ENCODE results near the gene XRN2. TPM values are rescaled to one million over a fixed set of nuclear protein-coding genes. Genes with fewer than 3 reads are reported as not detected.

The XRN2 gene
- total RNA-seq, 1 donor from 2014 or later = 46.4 TPM

DNA sequence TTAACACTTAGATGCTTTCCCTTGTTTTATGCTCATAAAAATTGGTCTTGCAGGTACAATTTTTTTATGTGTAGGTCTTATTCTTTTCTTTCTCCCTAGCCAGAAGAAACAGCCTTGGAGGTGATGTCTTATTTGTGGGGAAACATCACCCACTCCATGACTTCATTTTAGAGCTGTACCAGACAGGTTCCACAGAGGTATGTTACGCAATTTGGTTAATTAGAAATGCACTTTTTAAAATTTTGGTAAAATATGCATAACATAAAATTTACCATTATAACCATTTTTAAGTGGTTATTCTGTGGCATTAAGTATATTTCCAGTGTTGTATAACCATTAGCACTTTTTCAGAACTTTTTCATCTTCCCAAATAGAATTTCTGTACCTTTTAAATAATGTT, 52.9 kb downstream of the XRN2 start:
- Histone ChIP-seq H3K9me3 (no peaks in the 10 kb centered on the region), H3K36me3 (peaks cover 0 to 24% of the 10 kb centered on the region in 2 donors), H3K4me1 (peaks cover 11% of the 10 kb centered on the region), H3K27ac (no peak overlapping the region), H3K4me3 (no peak overlapping the region), H3K27me3 (no peaks in the 10 kb centered on the region)
- intact Hi-C loops (cut with DNase I) = no loop called here
- TF ChIP-seq POLR2AphosphoS5 (IDR thresholded peaks at IDR 0.05; ENCODE audit: insufficient read depth in 1 of 2, low read depth in 1 of 2) (no peak), POLR2A (IDR thresholded peaks at IDR 0.05) (no peak)
- TF ChIP-seq, protein P1, sequence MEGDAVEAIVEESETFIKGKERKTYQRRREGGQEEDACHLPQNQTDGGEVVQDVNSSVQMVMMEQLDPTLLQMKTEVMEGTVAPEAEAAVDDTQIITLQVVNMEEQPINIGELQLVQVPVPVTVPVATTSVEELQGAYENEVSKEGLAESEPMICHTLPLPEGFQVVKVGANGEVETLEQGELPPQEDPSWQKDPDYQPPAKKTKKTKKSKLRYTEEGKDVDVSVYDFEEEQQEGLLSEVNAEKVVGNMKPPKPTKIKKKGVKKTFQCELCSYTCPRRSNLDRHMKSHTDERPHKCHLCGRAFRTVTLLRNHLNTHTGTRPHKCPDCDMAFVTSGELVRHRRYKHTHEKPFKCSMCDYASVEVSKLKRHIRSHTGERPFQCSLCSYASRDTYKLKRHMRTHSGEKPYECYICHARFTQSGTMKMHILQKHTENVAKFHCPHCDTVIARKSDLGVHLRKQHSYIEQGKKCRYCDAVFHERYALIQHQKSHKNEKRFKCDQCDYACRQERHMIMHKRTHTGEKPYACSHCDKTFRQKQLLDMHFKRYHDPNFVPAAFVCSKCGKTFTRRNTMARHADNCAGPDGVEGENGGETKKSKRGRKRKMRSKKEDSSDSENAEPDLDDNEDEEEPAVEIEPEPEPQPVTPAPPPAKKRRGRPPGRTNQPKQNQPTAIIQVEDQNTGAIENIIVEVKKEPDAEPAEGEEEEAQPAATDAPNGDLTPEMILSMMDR (IDR thresholded peaks at IDR 0.05) = no peak
- no peak for DNase-seq (ENCODE audit: extremely low spot score in 2 of 2)

DNA sequence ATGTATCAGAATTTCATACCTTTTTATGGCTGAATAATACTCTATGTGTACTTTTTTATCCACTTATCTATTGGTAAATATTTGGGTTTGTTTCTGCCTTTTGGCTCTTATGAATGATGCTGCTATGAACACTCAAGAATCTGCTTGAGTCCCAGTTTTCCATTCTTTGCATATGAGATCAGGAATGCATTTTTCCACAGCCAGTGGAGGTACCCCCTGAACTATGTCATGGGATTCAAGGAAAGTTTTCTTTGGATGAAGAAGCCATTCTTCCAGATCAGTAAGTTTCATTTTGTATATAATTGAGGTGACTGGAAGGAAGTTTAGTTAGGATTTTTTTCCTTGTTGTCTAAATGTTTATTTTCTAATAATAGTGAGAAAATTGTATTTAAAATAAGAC, 53.3 kb downstream of the XRN2 start:
- no peak overlapping the region for H3K27ac ChIP-seq
- no peak for TF ChIP-seq POLR2A (IDR thresholded peaks at IDR 0.05)
- TF ChIP-seq, protein P1 (IDR thresholded peaks at IDR 0.05) = no peak
- no peak for TF ChIP-seq POLR2AphosphoS5 (IDR thresholded peaks at IDR 0.05; ENCODE audit: insufficient read depth in 1 of 2, low read depth in 1 of 2)
- no peaks in the 10 kb centered on the region for H3K27me3 ChIP-seq
- intact Hi-C loops (cut with DNase I) = no loop called here
- DNase-seq (ENCODE audit: extremely low spot score in 2 of 2) = no peak
- H3K4me3 ChIP-seq = no peak overlapping the region
- peaks cover 0 to 24% of the 10 kb centered on the region in 2 donors for H3K36me3 ChIP-seq
- H3K9me3 ChIP-seq = no peaks in the 10 kb centered on the region
- peaks cover 11% of the 10 kb centered on the region for H3K4me1 ChIP-seq

DNA sequence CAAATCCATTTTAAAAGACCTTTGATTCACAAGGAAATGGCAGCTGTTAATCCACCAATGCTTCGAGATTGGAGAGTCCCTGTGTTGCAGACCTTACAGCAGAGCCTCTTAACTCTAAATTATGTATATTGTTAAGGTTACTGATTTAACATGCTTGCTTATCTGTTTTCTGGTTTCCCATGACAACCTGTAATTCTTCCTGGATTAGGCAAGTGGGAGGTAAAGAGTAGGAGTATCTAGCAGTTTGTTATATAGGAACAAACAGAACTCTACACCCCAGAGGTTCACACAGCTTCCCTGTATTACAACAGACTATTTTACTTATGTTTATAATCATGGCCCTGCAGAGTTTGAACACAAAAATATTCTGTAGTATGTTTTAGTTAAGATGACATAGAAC, 54.7 kb downstream of the XRN2 start:
- intact Hi-C loops (cut with DNase I) = no loop called here
- peaks cover 0 to 24% of the 10 kb centered on the region in 2 donors for H3K36me3 ChIP-seq

DNA sequence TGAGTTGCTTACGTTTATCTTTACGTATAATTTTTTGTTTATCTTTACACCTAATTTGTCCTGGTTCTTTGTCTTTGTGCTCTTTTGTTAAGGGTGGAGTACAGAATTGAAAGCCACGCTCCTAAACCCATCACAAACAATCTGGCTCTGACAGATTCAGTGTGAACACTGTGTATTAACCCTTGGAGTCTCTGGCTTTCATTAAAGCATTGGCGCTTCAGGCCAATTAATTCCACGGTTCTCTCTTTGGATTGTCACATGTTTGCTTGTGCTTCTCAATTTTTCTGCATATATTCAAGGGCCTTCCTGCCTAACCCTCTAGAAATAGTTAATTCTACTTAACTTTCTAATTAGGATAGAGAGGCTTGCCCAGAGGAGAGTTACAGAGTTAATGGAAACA, 55.6 kb downstream of the XRN2 start:
- H3K4me3 ChIP-seq = no peak overlapping the region
- no peaks in the 10 kb centered on the region for H3K9me3 ChIP-seq
- no peak for DNase-seq (ENCODE audit: extremely low spot score in 2 of 2)
- H3K27me3 ChIP-seq = no peaks in the 10 kb centered on the region
- intact Hi-C loops (cut with DNase I) = no loop called here
- peaks cover 11% of the 10 kb centered on the region for H3K4me1 ChIP-seq
- no peak for TF ChIP-seq POLR2A (IDR thresholded peaks at IDR 0.05)
- TF ChIP-seq, protein P1 (IDR thresholded peaks at IDR 0.05) = no peak
- no peak for TF ChIP-seq POLR2AphosphoS5 (IDR thresholded peaks at IDR 0.05; ENCODE audit: insufficient read depth in 1 of 2, low read depth in 1 of 2)
- H3K36me3 ChIP-seq = peaks cover 0 to 27% of the 10 kb centered on the region in 2 donors
- H3K27ac ChIP-seq = no peak overlapping the region

More for the DNA sequence above, 54.7 kb downstream of the XRN2 start:
- Histone ChIP-seq H3K27ac (no peak overlapping the region), H3K4me3 (no peak overlapping the region), H3K9me3 (no peaks in the 10 kb centered on the region), H3K27me3 (no peaks in the 10 kb centered on the region), H3K4me1 (peaks cover 11% of the 10 kb centered on the region)
- TF ChIP-seq POLR2AphosphoS5 (IDR thresholded peaks at IDR 0.05; ENCODE audit: insufficient read depth in 1 of 2, low read depth in 1 of 2) = no peak
- TF ChIP-seq, protein P1 (IDR thresholded peaks at IDR 0.05) = no peak
- TF ChIP-seq POLR2A (IDR thresholded peaks at IDR 0.05) = no peak
- DNase-seq (ENCODE audit: extremely low spot score in 2 of 2) = no peak

DNA sequence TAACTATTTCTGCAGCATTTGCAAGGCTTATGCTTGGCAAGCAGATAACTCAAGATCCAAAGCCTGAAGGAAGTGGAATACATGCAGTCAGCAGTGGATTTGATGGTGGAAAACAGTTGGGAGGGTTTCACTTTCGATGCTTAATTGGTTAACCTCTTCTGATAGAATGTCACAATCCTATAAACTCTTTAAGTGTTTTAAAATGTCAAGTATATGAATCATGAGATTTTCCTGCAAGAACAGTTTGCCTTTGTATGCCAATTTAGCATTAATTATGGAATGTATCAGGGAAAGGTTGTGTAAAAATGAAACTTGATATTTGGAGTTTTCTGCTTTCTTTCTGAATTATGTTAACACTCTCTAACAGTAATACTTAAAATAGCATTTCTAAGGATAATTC, 57.6 kb downstream of the XRN2 start:
- peaks cover 11% of the 10 kb centered on the region for H3K4me1 ChIP-seq
- no peak overlapping the region for H3K4me3 ChIP-seq
- no peak overlapping the region for H3K27ac ChIP-seq
- intact Hi-C loops (cut with DNase I) = no loop called here
- H3K27me3 ChIP-seq = no peaks in the 10 kb centered on the region
- H3K9me3 ChIP-seq = no peaks in the 10 kb centered on the region
- peaks cover 0 to 27% of the 10 kb centered on the region in 2 donors for H3K36me3 ChIP-seq
- TF ChIP-seq POLR2A (IDR thresholded peaks at IDR 0.05) = no peak
- no peak for TF ChIP-seq POLR2AphosphoS5 (IDR thresholded peaks at IDR 0.05; ENCODE audit: insufficient read depth in 1 of 2, low read depth in 1 of 2)
- TF ChIP-seq, protein P1 (IDR thresholded peaks at IDR 0.05) = no peak
- DNase-seq (ENCODE audit: extremely low spot score in 2 of 2) = no peak
